Skeletal muscle satellite cell (primary cell): ENCODE results near the gene HOXA5.

Experiments used
- H3K27me3 ChIP-seq: 2 replicates; pipeline ENCODE4 v1.7.0; 2013; ENCODE audit warnings: low read length; ENCODE audit not compliant: control insufficient read depth, insufficient read depth
- H3K36me3 ChIP-seq: 2 replicates; pipeline ENCODE4 v1.7.0; 2013; ENCODE audit warnings: mild to moderate bottlenecking, control low read depth, low read length; ENCODE audit not compliant: insufficient read depth
- H3K4me1 ChIP-seq: 2 replicates; pipeline ENCODE4 v1.7.0; 2013; ENCODE audit warnings: low read length; ENCODE audit not compliant: control insufficient read depth, insufficient read depth
- H3K4me2 ChIP-seq: 2 replicates; pipeline ENCODE4 v1.7.0; 2013; ENCODE audit warnings: mild to moderate bottlenecking, low read length
- H3K4me3 ChIP-seq: 2 replicates; pipeline ENCODE4 v1.7.0; 2013; ENCODE audit warnings: low read length
- H3K9ac ChIP-seq: 2 replicates; pipeline ENCODE4 v1.7.0; 2013; ENCODE audit warnings: mild to moderate bottlenecking, low read depth, low read length, moderate library complexity
- H3K9me3 ChIP-seq: replicated peaks from 2 replicates; pipeline ENCODE4 v1.7.0; 2013; ENCODE audit warnings: mild to moderate bottlenecking, control low read depth, low read length

Gene HOXA5

DNA sequence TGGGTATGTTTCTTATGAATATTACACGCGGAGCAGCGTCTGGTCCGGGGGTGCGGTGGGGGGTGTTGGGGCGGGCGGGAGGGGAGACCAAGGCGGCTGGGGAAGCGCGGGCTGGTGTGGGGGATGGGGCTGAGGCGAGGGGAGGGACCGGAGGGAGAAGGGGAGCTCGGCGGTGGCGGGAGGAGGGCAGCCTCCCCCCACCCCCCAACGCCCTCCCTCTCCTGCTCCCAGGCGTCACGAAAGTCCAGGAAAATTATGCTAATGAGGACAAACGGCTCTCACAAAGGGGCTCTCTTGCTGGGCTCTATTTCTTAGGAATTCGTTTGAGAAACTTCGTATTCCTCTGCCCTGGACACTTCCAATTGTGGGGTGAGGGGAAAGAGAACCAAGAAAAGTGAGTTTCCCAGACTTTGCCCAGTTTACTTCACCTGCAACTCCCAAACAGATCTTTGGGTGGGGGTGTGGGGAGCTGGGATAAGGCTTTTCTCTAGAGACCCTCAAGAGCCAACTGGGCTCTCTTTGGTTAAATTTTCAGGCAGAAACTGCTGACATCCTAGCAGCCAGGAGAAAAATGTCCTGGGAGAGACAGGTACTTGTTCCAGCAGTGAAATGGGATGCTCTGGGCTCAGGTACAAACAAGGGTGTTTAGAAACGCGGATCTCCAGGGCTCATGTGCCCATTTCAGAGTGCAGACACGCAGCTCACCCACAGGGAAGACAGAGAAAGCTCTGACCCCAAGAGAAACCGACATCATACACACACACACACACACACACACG is 29.3 kb downstream of the HOXA5 start:
- H3K9ac ChIP-seq: peak overlapping the region; percentile 63
- H3K27me3 ChIP-seq: no peaks in the 10 kb centered on the region
- peak overlapping the region; percentile 95 for H3K4me2 ChIP-seq
- H3K9me3 ChIP-seq: no peaks in the 10 kb centered on the region
- H3K36me3 ChIP-seq: peaks cover 11% of the 10 kb centered on the region
- peak overlapping the region; percentile 78 for H3K4me3 ChIP-seq
- peaks cover 41% of the 10 kb centered on the region for H3K4me1 ChIP-seq

DNA sequence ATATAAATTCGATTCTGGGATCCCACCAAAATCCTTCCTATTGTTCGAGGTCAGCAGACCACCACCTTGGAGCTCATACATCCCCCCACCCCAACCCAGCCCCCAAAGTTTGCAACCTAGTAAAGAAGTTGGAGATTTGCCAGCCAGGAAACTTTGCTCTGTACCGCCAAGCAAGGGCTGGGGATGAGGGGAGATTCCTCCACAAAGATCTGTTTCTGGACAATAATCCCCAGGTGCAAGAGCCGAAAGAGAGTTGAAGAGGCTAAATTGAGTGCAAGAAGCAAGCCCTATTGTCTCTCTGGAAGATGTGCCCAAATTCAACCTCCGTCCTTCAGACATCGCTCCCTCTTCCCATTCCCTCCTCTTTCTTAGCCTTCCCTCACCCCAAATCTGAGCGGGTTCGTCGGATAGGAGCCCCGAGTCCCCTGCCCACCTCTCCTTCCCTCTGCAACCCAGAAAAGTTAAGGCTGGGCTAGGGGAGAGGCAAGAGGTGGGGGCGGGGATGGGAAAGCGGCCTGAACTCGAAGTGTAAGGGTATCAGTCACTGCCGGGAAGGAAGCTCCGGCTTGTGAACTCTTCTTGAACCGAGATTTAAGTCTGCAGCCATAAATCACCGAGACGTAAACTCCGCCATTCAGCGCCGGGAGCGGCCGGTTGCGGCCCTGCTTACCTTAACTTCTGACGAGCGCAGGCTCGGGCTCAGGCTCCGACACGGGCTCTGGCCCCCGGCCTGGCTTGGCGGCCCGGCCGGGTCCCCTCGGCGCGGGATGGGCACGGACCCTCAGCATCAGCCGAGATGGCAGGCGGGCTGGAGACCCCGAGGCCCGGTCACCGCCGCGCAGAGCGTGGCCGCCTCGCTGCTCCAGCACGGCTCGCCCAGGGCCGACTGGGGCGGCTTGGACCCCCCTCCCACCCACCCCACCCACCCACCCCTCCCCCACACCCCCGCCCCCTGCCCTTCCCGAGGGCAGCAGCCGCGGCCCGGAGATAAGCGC is 30.2 kb downstream of the HOXA5 start:
- Histone ChIP-seq H3K9ac (peak overlapping the region; percentile 82), H3K4me1 (peaks cover 41% of the 10 kb centered on the region), H3K9me3 (no peaks in the 10 kb centered on the region), H3K4me2 (peak overlapping the region; percentile 95), H3K4me3 (peak overlapping the region; percentile 78), H3K36me3 (peaks cover 11% of the 10 kb centered on the region), H3K27me3 (no peaks in the 10 kb centered on the region)

DNA sequence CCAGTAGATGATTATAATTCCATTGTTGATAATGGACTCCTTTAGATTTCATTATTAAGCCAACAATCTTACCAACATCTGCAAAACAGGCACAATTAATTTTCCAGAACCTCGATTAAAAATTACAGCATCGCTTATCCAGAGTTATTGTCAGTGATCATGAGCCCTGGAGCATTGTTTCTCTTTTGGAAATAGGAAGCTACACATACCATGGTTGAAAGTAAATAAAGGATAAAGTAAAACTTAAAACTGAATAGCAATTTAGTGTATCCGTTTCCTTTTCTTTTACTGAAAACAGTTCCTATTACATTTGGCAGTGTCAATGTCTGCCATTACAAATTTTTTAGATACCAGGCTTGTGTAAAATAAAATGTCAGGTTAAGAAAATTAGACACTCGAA is 31.1 kb downstream of the HOXA5 start:
- H3K9me3 ChIP-seq: no peaks in the 10 kb centered on the region
- peaks cover 11% of the 10 kb centered on the region for H3K36me3 ChIP-seq
- peak overlapping the region; percentile 95 for H3K4me2 ChIP-seq
- H3K27me3 ChIP-seq: no peaks in the 10 kb centered on the region
- peaks cover 42% of the 10 kb centered on the region for H3K4me1 ChIP-seq
- no peak overlapping the region for H3K4me3 ChIP-seq
- no peak overlapping the region for H3K9ac ChIP-seq

DNA sequence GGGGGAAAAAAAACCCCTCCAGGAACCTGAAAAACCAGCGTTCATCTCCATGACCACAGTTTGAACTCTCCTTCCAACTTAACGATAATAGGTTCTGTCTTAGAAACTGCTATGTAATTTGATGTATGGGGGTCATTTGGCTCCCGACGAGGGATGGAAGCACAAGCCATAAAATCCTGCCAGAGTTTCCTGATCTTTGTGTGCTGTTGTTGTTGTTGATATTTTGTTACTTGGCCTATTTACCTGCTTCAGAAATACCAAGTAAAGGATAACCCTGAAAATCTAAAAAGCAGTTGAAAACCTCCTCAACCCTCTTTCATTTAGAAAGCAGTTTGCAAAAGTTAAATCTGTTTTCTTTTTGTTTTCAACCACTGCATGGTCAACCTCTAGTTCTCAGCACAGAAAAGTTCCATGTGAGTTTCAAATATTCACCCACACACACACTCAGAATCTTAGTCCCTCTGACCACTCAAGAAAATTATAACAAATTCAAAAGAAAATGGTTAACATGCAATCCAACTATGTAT is 31.7 kb downstream of the HOXA5 start:
- no peaks in the 10 kb centered on the region for H3K27me3 ChIP-seq
- no peaks in the 10 kb centered on the region for H3K9me3 ChIP-seq
- no peak overlapping the region for H3K4me3 ChIP-seq
- H3K9ac ChIP-seq: no peak overlapping the region
- H3K4me1 ChIP-seq: peaks cover 47% of the 10 kb centered on the region
- peaks cover 11% of the 10 kb centered on the region for H3K36me3 ChIP-seq
- H3K4me2 ChIP-seq: peak overlapping the region; percentile 12

DNA sequence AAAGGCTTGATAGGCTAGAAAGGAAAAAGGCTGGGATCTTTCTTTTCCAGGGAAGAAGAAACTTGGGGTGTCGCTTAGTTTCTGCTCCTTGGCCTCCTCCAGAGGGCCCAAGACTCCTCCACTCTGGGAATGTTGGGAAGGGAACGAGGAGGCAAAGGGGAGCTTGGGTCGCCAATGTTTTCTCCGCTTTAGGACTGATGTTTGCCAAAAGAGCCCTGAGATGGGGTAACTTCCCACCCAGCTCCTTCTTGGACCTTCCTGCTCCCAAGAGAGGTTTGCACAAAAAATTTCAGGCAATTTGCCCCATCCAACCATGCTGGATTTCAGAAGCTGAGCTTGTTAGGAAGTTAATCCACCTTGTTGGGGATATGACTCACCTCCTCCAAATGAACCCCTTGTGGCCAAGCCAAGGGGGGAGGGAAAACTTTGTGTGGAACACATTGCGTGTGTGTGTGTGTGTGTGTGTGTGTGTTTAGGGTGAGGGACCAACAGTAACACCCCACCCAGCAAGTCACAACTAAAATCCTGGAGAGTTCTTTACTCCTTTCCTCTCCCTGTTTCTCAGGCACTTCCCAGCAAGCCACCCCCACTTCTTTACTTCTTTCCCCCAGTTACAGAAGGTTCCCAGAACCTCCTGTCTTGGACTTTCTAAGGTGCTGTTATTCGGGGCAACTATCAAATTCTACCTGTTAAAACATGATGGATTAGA is 32.3 kb downstream of the HOXA5 start:
- peaks cover 11% of the 10 kb centered on the region for H3K36me3 ChIP-seq
- peaks cover 51% of the 10 kb centered on the region for H3K4me1 ChIP-seq
- peak overlapping the region; percentile 47 for H3K4me2 ChIP-seq
- H3K4me3 ChIP-seq: no peak overlapping the region
- H3K9ac ChIP-seq: no peak overlapping the region
- no peaks in the 10 kb centered on the region for H3K27me3 ChIP-seq
- no peaks in the 10 kb centered on the region for H3K9me3 ChIP-seq

DNA sequence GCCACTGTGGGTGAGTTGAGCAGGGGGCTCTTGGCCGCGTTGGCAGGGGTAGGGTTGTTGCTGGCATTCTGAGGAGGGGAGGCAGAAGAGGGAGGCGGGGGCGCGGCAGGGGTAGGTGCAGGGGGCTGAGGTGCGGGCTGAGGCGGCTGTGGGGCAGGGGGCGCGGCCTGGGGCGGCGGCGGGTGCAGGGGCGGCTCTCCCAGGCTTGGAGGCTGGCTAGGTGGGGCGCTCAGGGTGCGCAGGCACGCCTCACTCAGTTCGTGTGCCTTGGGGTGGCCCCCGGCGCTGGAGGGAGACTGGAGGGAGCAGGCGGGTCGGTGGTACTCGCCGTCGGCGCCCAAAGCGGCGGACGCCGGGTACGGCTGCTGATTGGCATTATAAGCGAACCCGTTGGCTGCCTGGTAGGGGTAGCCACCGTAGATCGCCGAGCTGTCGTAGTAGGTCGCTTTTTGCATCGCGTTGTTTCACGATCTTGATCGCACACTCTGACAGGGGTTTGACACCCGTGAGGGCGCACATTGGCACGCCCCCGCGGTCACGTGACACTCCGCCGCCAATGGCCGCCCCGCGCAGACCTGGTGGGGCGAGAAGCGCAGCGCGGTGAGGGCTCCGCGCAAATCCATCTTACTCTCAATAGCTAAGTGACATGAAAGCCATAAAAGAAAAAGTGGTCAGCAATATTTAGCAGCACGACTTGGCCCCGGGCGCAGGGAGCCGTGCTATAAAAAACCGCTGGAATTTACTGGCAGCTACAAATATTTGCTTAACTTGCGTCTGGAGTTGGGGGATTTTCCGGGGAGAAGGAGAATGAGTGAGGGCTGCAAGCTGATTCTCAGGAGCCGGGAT is 33.1 kb downstream of the HOXA5 start:
- Histone ChIP-seq H3K9me3 (no peaks in the 10 kb centered on the region), H3K4me2 (peak overlapping the region; percentile 47), H3K36me3 (peaks cover 10% of the 10 kb centered on the region), H3K4me1 (peaks cover 54% of the 10 kb centered on the region), H3K27me3 (no peaks in the 10 kb centered on the region), H3K4me3 (no peak overlapping the region), H3K9ac (no peak overlapping the region)

DNA sequence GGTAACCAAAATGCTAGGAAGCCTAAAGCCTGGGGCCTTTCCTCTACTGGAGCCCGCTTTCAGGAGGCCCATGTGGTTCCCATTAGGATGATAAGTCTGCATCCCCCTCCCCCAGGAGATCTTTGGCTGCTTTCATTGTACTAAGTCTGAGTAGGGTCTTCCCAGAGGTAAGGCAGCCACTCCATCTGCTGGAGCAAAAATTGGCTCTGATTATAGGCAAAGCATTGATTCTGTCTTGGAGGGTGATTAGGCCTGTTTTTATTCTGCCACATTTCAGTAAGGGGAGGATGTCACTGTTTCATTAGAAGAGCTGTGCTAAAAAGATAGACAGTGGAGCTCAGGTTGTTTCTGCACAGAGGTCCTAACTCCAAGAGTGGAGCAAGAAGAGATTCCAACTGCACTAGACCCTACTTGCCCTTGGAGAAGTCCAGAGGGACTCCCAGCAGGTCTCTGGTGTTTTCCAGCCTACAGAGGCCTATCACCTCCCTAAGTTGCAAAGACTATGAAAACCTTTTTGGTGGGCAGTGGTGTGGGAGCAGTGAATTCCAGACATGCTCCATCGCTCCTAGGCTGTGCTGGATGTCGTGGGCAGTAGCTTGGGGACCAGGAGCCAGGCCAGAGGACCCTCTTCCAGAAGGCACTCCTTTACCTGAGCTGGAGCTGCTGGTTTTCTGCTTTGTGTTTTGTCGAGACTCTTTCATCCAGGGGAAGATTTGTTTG is 33.9 kb downstream of the HOXA5 start:
- Histone ChIP-seq H3K9me3 (no peaks in the 10 kb centered on the region), H3K27me3 (no peaks in the 10 kb centered on the region), H3K9ac (no peak overlapping the region), H3K4me2 (no peak overlapping the region), H3K4me1 (peaks cover 47% of the 10 kb centered on the region), H3K36me3 (peaks cover 9% of the 10 kb centered on the region), H3K4me3 (no peak overlapping the region)

DNA sequence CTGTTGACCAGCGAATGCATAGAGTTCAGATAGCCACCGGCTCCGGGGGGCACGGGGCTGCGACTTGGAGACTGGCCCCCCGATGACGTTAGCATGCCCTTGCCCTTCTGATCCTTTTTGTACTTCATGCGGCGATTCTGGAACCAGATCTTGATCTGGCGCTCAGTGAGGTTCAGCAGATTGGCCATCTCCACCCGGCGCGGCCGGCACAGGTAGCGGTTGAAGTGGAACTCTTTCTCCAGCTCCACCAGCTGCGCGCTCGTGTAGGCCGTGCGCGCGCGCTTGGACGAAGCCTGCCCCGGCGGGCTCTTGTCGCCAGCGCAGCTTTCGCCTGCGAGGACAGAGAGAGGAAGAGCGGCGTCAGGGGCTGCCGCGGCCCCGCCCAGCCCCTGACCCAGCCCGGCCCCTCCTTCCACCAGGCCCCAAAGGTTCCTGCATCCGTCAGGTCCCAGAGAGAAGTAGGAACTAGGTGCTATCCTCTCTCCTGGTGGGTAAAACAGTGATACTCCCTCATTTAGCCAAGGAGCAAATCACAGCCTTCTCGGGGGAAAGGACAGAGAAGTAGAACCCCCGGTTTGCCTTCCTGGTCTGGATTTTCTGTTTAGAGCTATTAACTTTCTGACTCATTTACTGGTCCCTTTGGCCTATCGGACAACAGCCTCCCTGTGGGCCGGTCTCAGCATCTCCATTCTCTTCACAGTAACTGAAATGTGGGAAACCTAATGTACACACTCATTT is 34.9 kb downstream of the HOXA5 start:
- Histone ChIP-seq H3K4me3 (no peak overlapping the region), H3K36me3 (peaks cover 9% of the 10 kb centered on the region), H3K4me2 (no peak overlapping the region), H3K9ac (no peak overlapping the region), H3K27me3 (no peaks in the 10 kb centered on the region), H3K9me3 (no peaks in the 10 kb centered on the region), H3K4me1 (peaks cover 42% of the 10 kb centered on the region)

DNA sequence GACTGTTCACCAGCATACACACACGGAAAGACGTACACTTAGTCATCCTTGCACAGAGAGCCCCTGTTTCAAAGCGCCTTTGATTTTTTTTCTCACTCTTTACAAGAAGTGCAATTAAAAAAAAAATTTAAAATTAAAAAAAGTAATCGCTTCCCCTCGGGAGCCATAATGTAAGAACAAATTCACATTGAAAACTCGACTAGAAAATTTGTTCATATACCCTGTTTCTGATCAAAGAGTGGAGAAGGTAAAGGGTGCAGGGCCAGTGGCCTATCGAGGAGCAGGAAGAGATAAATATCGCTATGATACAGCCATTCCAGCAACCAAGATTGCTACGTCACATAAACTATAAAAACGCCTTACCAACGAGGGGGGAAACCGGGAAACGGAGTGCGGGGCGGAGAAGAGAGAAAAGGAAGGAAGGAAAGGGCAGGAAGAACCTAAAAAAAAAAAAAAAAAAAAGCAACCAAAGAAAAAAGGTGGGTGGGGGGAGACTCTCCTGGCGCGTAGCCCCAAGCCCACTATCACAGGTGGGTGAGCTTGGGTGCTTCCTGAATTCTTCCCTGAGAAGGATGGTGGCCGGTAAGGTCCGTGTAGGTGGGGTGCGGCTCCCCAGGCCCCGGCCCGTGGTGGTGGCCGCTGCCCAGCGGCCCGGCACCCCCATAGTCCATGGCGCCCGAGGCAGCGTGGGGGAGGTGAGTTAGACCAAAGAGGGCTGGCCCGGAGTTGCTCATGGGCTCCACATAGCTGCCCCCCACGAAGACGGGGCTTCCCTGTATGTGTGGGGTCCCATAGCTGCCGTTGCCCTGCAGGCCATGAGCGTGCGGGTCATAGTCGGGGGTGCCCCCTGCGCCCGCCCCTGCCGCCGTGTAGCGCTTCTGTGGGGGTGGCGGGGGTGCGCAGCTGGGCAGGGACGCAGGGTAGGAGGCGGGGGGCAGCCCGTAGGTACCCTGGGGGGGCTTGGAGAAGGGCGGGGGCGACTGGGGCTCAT is 35.8 kb downstream of the HOXA5 start:
- Histone ChIP-seq H3K9ac (peak overlapping the region; percentile 84), H3K4me3 (no peak overlapping the region), H3K4me1 (peaks cover 34% of the 10 kb centered on the region), H3K27me3 (no peaks in the 10 kb centered on the region), H3K36me3 (peaks cover 9% of the 10 kb centered on the region), H3K4me2 (no peak overlapping the region), H3K9me3 (no peaks in the 10 kb centered on the region)
